GM19328 (cell line): Measurements from ENCODE around the gene DOCK11.
A peak's percentile ranks its signal among the peaks of the same experiment; 100 is the strongest.
"Not testable (repeated sequence)": the region's sequence is repeated elsewhere in the genome, so short reads cannot be mapped to it uniquely, and the experiment has no call there.

ENCODE experiments used
- ATAC-seq: cut with Tn5 transposase; IDR thresholded peaks from one replicate; pipeline ENCODE4 v1.9.1; 2021; ENCODE audit warnings: mild to moderate bottlenecking, moderate library complexity; ENCODE audit not compliant: unreplicated experiment

Gene DOCK11

GRCh38 chrX:118495061-118495921, at the start of gene DOCK11:
Gene DOCK11 (plus strand): TSS chrX:118495815. CDS start chrX:118495972, 157 bp downstream.
- ATAC-seq: peak; percentile 68

GRCh38 chrX:118448273-118448783, 47.3 kb upstream of the DOCK11 start:
- no peak for ATAC-seq

- ATAC-seq: no peak
These were observed 40.6 kb upstream of the DOCK11 start for GRCh38 chrX:118455013-118455412.

DNA sequence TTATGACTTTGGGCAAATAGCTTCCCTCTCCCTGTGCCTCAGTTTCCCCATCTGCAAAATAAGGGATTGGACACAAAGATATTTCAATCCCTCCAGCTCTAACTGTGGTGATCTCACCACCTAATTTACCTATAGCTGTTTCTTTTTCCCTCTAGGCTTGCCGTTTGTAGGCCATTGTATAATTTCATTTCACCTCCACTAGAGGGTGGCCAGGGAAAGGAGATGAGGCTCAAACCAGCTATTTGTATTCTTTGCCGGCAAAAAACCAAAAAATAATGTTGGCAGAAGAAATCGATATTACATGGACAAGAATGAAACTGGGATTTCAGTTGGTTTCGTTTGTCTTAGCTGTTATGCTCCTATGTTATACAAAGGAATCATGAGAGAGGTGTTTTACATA, 36.1 kb upstream of the DOCK11 start:
- ATAC-seq: no peak

- no peak for ATAC-seq
These were observed 31.1 kb upstream of the DOCK11 start for GRCh38 chrX:118464501-118464900.

DNA sequence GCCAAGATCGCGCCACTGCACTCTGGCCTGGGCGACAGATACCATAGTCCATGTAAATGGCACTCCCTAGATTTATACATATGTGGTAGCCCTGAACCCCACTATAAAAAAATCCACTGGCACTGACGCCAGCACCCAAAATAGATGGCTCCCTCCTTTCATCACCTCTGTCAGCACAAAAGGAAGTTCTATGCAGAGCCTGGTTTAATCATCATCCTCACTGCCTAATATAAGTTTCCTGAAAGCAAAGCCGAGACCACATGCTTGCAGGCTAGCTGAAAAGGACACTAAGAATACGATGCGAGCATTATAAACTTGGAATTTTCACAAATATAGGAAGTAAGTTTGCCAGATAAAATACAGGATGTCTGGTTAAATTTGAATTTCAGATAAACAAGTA, 27.5 kb upstream of the DOCK11 start:
- ATAC-seq: no peak

DNA sequence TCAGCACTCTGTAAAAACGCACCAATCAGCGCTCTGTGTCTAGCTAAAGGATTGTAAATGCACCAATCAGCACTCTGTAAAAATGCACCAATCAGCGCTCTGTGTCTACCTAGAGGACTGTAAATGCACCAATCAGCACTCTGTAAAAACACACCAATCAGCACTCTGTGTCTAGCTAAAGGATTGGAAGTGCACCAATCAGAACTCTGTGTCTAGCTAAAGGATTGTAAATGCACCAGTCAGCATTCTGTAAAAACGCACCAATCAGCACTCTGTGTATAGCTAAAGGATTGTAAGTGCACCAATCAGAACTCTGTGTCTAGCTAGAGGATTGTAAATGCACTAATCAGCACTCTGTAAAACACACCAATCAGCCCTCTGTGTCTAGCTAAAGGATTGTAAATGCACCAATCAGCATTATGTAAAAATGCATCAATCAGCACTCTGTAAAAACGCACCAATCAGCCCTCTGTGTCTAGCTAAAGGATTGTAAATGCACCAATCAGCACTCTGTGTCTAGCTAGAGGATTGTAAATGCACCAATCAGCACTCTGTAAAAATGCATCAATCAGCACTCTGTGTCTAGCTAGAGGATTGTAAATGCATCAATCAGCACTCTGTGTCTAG, 24.8 kb upstream of the DOCK11 start:
- not testable (repeated sequence) for ATAC-seq

DNA sequence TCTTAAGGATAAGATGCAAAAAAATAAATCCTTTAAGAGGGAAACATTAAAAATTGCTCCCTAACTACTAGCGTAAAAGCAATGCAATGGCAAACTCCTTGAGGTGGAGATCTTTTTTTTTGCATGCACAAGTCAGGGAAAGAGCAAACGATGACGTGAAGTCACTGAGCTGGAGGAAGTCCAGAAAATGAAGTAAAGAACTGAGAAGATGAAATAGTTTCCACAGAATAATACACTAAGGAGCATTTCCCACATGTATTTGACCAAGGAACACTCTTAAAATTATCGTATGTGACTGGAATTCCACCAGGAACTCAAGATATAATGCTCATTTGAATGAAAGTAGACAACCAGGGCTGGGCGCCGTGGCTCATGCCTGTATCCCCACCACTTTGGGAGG, 21.0 kb upstream of the DOCK11 start:
- no peak for ATAC-seq

GRCh38 chrX:118475903-118476302, 19.7 kb upstream of the DOCK11 start:
- ATAC-seq: no peak

- ATAC-seq: no peak
These were observed 15.4 kb upstream of the DOCK11 start for GRCh38 chrX:118480172-118480571.

DNA sequence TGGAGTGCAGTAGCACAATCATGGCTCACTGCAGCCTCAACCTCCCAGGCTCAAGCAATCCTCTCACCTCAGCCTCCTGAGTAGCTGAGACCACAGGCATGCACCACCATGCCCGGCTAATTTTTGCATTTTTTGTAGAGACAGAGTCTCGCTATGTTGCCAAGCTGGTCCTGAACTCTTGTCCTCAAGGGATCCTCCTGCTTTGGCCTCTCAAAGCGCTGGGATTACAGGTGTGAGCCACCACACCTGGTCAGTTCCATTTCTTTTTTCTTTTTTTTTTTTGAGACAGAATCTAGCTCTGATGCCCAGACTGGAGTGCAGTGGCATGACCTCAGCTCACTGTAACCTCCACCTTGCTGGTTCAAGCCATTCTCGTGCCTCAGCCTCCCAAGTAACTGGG, 13.2 kb upstream of the DOCK11 start:
- not testable (repeated sequence) for ATAC-seq

GRCh38 chrX:118484216-118484903, 11.3 kb upstream of the DOCK11 start:
- ATAC-seq: no peak

DNA sequence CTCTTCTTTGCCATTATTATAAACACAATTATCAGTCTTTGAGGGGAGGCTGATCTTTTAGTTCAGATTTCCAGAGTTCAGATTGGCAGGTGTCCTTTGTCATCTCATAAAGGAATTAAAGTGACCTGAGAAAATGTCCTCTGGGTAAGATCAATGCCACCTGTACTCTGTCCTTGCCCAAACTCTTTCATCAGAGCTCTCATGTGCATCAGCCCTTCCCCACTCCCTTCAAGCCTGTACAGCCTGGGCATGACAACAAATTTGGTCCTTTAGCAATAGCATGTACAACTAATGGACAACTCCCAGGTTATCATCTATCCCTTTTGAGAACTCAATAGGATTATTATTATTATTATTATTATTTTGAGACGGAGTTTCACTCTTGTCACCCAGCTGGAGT, 8.9 kb upstream of the DOCK11 start:
- not testable (repeated sequence) for ATAC-seq

DNA sequence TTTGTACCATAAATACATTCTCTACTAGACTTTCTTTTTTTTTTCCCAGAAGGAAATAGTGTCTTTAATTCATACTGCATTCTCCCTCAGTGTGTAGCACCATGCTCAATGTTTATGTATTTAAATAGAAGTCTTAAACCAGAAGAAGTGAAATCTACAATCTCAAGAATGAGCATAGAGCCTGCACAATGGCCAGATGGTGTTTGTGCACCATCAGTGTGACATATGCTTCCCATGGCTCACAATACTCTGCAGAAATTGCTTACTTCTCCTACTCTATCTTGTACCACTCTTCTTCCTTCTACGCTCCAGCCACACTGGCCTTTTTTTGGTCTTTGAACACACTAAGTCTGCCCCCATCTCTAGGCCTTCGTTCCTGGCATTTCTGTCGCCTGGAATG, 2.6 kb upstream of the DOCK11 start:
- ATAC-seq: no peak

DNA sequence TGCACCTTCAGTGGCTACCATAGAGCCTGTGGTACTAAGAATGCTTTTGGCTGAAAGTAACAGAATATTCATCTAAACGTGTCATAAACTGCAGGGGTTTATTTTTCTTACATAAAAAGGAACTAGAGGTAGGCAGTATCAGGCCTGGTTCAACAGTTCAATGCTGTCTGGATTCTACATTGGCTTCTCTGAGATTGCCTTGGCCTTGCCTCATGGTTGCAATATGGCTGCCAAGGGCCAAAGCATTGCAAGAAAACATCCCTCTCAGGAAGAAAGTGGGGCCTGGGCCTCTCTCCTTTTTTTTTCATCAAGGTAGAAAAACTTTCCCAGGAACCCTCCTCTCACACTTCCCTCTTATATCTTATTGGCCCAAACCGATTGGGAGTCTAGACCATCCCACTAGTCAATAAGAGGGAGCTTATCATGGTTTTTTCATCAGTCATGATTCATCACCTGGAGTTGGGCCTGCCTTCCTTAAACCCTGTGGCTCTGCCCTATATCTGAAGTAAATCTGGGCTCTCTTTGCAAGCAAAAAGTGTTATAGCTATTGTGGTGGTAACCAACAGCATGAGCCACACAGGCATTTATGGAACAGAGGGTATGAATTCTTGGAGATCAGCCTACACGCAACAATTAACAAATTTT, 1.8 kb upstream of the DOCK11 start:
- no peak for ATAC-seq

GRCh38 chrX:118495958-118496762, 545 bp downstream of the DOCK11 start:
- ATAC-seq: peak; percentile 55

GRCh38 chrX:118496763-118497079, 1.1 kb downstream of the DOCK11 start:
- peak; percentile 3 for ATAC-seq

GRCh38 chrX:118497180-118497818, 1.7 kb downstream of the DOCK11 start:
- ATAC-seq: no peak

- no peak for ATAC-seq
These were observed 2.7 kb downstream of the DOCK11 start for GRCh38 chrX:118498351-118498750.

DNA sequence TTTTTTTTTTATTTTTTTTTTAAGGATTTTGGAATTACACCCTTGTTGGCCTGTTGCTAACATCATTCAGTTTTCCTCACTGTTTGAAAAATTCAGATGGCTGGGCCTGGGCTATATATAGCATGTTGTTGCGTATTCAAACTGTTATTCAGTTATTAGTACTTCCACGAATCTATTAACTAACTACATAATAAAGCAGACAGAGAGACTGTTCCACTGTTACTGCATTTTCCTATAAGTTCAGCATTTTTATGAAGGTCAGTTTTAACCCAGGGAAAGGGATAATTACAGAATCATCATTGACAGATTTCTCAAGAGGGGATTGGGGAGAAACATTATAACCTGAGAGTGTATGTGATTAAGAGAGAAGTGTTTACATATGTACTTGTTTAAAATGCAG, 3.1 kb downstream of the DOCK11 start:
- no peak for ATAC-seq
